Motor neuron (in vitro differentiated cells): Measurements from ENCODE around the gene CPED1. TPM values are rescaled to one million over a fixed set of nuclear protein-coding genes. Genes with fewer than 3 reads are reported as not detected.
"Not testable (repeated sequence)": the region's sequence is repeated elsewhere in the genome, so short reads cannot be mapped to it uniquely, and the experiment has no call there.

Experiments used
- ATAC-seq, 8 experiments: fragments of 200-7000 bp; cut with Tn5 transposase; replicated peaks in 6 of 8; 2 replicates each; pipeline ENCODE4 v1.8.0; 2021; ENCODE audit warnings: mild to moderate bottlenecking in 8 of 8, moderate library complexity in 8 of 8
- H3K27ac ChIP-seq, 2 donors: fragments of 250-450 bp; sonication (Bioruptor Pico); 2 replicates each; pipeline ENCODE4 v1.9.0; 2021; ENCODE audit warnings: antibody characterized with exemption in 2 of 2, mild to moderate bottlenecking in 2 of 2, moderate library complexity in 1 of 2
- H3K4me1 ChIP-seq, 2 donors: fragments of 250-450 bp; sonication (Bioruptor Pico); replicated peaks in 1 of 2; 2 replicates each; pipeline ENCODE4 v1.6.1; 2021; ENCODE audit warnings: antibody characterized with exemption in 2 of 2, mild to moderate bottlenecking in 2 of 2, moderate library complexity in 1 of 2
- H3K4me3 ChIP-seq, 5 donors: fragments of 250-450 bp; sonication (Bioruptor Pico); 2 replicates each; pipeline ENCODE4 v1.9.0; 2021; ENCODE audit warnings: antibody characterized with exemption in 5 of 5, mild to moderate bottlenecking in 5 of 5, moderate library complexity in 4 of 5
- WGBS, 10 experiments: fragments of 450-650 bp; shearing (Covaris generic); methylation state at CpG; one replicate each; pipeline ENCODE4 v1.0.0; 2022; 5-methylcytosine and 5-hydroxymethylcytosine counted together
- in situ Hi-C, 9 experiments: fragments of 400-800 bp; cut with MboI; loops; one replicate each; pipeline ENCODE4 v1.15.0; 2021; ENCODE audit warnings: low sequenced_read_pairs in 9 of 9, low pct_unique_long_range_greater_than_20kb in 2 of 9; ENCODE audit not compliant: unreplicated experiment in 9 of 9
- total RNA-seq, 8 experiments: library from RNA; unstranded; fragments of 300-600 nt; gene quantifications; 2 replicates each; pipeline versions ENCODE4 v1.2.3 to v1.2.4, GENCODE V29; 2022

The CPED1 gene
- total RNA-seq, 8 experiments from 2014 or later = 0.05 to 21.8 (median 0.47) TPM; not detected in 1

- WGBS, 10 experiments = 14 to 100% (median 39%) methylated on average over 1 to 2 of the region's 2 CpGs; no CpG with 5 or more reads in 3 of the 10 experiments
- peaks cover 5 to 6% of the 10 kb centered on the region in 2 donors for H3K4me1 ChIP-seq
- H3K27ac ChIP-seq = no peak overlapping the region
- in situ Hi-C loops = no loop called here
- ATAC-seq = no peak
- peak overlapping the region; percentile 58 to 78 (median 71) for H3K4me3 ChIP-seq
Observed at GRCh38 chr7:120951826-120952225, 36.7 kb upstream of the CPED1 start.

DNA sequence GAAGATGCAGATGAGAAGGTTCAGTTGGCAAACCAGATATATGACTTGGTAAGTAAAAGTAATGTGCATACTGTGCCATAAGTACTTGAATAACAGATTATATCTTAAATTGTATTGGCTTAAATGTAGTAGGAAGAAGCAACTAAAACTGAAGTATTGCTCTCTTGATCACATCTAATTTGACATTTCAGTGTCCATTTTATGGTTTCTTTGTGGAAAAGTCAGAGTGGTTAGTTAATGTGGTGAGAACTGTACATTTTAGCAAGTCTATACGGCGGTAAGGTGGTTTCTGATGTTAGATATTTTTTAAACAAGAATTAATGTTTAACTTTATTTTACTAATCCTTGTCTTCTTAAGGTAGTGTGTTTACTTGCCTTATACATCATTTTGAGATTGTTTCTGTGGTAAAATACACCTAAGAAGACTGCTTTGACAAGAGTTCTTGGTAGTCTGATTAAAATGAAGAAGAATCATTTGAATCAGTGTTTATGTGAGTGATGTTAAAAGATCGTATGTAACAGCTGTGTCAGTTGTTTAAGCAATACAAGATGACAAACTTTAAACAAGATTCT, 32.8 kb upstream of the CPED1 start:
- WGBS, 10 experiments = 71 to 100% (median 90%) methylated on average over 1 to 3 of the region's 3 CpGs

DNA sequence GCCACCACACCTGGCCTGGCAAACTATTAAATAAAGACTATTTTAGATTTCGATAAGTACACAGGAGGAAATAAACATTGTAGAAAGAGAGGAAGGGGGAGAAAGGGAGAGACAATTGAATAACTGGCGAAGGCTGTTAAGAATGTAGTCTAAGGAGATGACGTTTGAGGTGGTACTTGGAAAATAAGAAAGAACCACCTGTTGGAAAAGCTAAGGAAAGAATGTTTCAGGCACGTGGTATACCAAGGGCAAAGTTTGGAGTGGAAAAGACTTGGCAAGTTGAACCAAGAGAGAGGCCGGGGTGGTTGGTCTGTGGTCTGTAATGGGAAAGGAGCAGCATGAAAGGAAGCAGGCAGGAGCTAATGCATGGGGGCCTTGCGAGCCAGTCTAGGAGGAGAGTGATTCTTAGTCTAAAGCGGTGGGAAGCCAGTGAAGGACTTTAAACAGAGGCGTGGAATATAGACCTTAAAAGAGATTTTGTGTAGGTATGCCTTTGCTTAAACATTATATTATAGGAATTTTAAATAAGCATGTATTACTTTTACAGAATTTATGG, 28.5 kb upstream of the CPED1 start:
- no peak for ATAC-seq
- Histone ChIP-seq H3K4me1 (no peaks in the 10 kb centered on the region), H3K27ac (no peak overlapping the region), H3K4me3 (no peak overlapping the region)
- WGBS, 10 experiments = 91 to 100% (median 97%) methylated on average over 1 to 8 of the region's 8 CpGs
- in situ Hi-C loops = no loop called here

More for the DNA sequence above, 32.8 kb upstream of the CPED1 start:
- no peak for ATAC-seq
- no peak overlapping the region for H3K27ac ChIP-seq
- H3K4me3 ChIP-seq = no peak overlapping the region
- in situ Hi-C loops = no loop called here
- peaks cover 5 to 6% of the 10 kb centered on the region in 2 donors for H3K4me1 ChIP-seq

DNA sequence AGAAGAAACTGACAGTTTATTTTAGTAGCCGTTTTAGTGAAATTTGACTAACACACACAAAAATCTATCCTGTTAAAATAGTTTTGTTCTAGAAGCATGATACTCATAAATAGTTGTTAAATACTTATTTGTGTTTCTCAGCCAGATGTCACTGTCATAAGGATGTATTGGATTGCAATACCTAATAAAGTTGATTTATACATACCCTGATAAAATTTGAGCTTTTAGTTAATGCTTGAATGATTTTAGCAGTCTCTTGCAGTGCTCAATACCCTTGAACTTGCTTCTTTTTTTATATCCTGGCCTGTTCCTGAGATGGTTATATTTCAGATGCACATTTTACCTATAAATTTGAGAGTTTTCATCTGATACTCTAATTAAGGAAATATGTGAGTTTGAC, 27.8 kb upstream of the CPED1 start:
- no peak overlapping the region for H3K4me3 ChIP-seq
- WGBS, 10 experiments = 86 to 100% (median 100%) methylated on average over 1 of the region's 1 CpG; no CpG with 5 or more reads in 1 of the 10 experiments
- H3K4me1 ChIP-seq = no peaks in the 10 kb centered on the region
- in situ Hi-C loops = no loop called here
- no peak overlapping the region for H3K27ac ChIP-seq
- ATAC-seq = no peak

- WGBS, 10 experiments = 60 to 100% (median 81%) methylated on average over 1 of the region's 1 CpG; no CpG with 5 or more reads in 4 of the 10 experiments
- in situ Hi-C loops = no loop called here
- H3K4me3 ChIP-seq = no peak overlapping the region
- H3K27ac ChIP-seq = no peak overlapping the region
- H3K4me1 ChIP-seq = no peaks in the 10 kb centered on the region
- no peak for ATAC-seq
Observed at GRCh38 chr7:120961638-120962173, 26.8 kb upstream of the CPED1 start.

DNA sequence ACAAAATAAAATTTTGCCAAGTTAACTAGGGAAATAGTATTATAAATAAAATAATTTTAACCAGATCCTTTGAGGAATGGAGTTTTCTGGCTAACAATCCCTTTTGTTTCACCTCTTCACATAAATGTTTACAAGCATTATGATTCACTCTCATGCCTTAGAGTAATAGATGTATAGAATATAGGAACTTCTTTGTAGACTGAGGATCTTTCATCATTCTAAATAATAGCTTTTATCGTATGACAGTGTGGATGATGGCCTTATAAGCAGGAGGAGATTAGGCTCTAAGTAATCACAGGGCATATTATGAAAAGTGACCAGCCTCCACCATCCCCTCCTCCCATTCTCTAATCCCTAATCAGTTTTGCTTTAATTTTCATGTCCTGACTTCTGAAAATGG, 24.4 kb upstream of the CPED1 start:
- H3K4me3 ChIP-seq = no peak overlapping the region
- no peaks in the 10 kb centered on the region for H3K4me1 ChIP-seq
- WGBS, 10 experiments = 86 to 100% (median 100%) methylated on average over 1 of the region's 1 CpG; no CpG with 5 or more reads in 2 of the 10 experiments
- no peak for ATAC-seq
- no peak overlapping the region for H3K27ac ChIP-seq
- in situ Hi-C loops = no loop called here

DNA sequence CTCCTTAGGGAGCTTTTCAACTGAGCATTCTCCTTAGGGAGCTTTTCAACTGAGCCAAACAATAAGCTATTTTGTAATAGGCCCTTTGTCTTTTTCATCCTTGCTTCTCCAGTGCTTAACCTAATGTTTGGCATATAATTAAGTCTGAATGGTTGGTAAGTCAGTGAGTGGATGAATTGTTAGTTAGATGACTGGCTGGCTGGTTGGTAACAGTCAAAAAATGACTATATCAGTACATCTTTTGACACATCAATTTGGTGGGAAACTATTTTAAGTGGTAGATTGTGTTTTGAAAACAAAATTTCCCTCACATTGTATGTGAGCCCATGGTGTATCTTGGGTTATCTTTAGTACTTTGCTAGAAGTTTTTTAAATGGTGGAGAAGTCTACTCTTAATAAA, 21.6 kb upstream of the CPED1 start:
- Histone ChIP-seq H3K4me1 (no peaks in the 10 kb centered on the region), H3K27ac (no peak overlapping the region), H3K4me3 (no peak overlapping the region)
- in situ Hi-C loops = no loop called here
- no peak for ATAC-seq

GRCh38 chr7:120973849-120974248, 14.7 kb upstream of the CPED1 start:
- no peak for ATAC-seq
- 83 to 100% (median 100%) methylated on average over 1 of the region's 1 CpG; no CpG with 5 or more reads in 4 of the 10 experiments for WGBS, 10 experiments
- Histone ChIP-seq H3K27ac (no peak overlapping the region), H3K4me1 (no peaks in the 10 kb centered on the region), H3K4me3 (no peak overlapping the region)
- in situ Hi-C loops = no loop called here

GRCh38 chr7:120979765-120980499, 8.6 kb upstream of the CPED1 start:
- no peaks in the 10 kb centered on the region for H3K4me1 ChIP-seq
- no peak for ATAC-seq
- no peak overlapping the region for H3K4me3 ChIP-seq
- in situ Hi-C loops = loop anchor here in 3 of 9 experiments (10.0 to 25.0 kb wide), 3 partner anchors 107 to 357 kb away; partner anchors contain the start of gene WNT16 (in 1 of the 3)
- 0 to 80% (median 27%) methylated on average over 1 of the region's 1 CpG; no CpG with 5 or more reads in 1 of the 10 experiments for WGBS, 10 experiments
- no peak overlapping the region for H3K27ac ChIP-seq

GRCh38 chr7:120981117-120981516, 7.4 kb upstream of the CPED1 start:
- Histone ChIP-seq H3K4me1 (no peaks in the 10 kb centered on the region), H3K4me3 (no peak overlapping the region), H3K27ac (no peak overlapping the region)
- ATAC-seq = no peak
- in situ Hi-C loops = loop anchor here in 3 of 9 experiments (10.0 to 25.0 kb wide), 3 partner anchors 106 to 356 kb away; partner anchors contain the start of gene WNT16 (in 1 of the 3)
- 60 to 100% (median 94%) methylated on average over 1 of the region's 1 CpG; no CpG with 5 or more reads in 2 of the 10 experiments for WGBS, 10 experiments

GRCh38 chr7:120981888-120982615, 6.5 kb upstream of the CPED1 start:
- no peaks in the 10 kb centered on the region for H3K4me1 ChIP-seq
- in situ Hi-C loops = loop anchor here in 3 of 9 experiments (10.0 to 25.0 kb wide), 3 partner anchors 105 to 355 kb away; partner anchors contain the start of gene WNT16 (in 1 of the 3)
- peak in 2 of 8 experiments; percentile 84 to 91 for ATAC-seq
- WGBS, 10 experiments = 15 to 92% (median 47%) methylated on average over 1 to 4 of the region's 4 CpGs
- no peak overlapping the region for H3K27ac ChIP-seq
- no peak overlapping the region for H3K4me3 ChIP-seq

- WGBS, 10 experiments = 76 to 100% (median 100%) methylated on average over 1 to 5 of the region's 8 CpGs; no CpG with 5 or more reads in 2 of the 10 experiments
- in situ Hi-C loops = loop anchor here in 3 of 9 experiments (10.0 to 25.0 kb wide), 3 partner anchors 104 to 354 kb away; partner anchors contain the start of gene WNT16 (in 1 of the 3)
- not testable (repeated sequence) for ATAC-seq
Observed at GRCh38 chr7:120983592-120983991, 4.9 kb upstream of the CPED1 start.

More at GRCh38 chr7:120983592-120983991, 4.9 kb upstream of the CPED1 start:
- H3K4me1 ChIP-seq, H3K4me3 ChIP-seq, H3K27ac ChIP-seq: not testable (repeated sequence)
